Activated naive CD8-positive, alpha-beta T cell treated with anti-CD3 and anti-CD28 coated beads, Interleukin-2, amount 10 ng/mL, durations not matched to agents 7 days and 5 days (primary cell): Measurements from ENCODE around the gene CDH13. TPM values are rescaled to one million over a fixed set of nuclear protein-coding genes. Genes with fewer than 3 reads are reported as not detected.

Experiments
- ATAC-seq: fragments of 150-1000 bp; cut with Tn5 transposase; one replicate; pipeline ENCODE4 v1.10.0; 2021; ENCODE audit warnings: low read depth, moderate library complexity
- POLR2A ChIA-PET: fragments of 350-600 bp; sonication (Branson Sonifier 250); formaldehyde crosslinking; loops from one replicate; lab custom pipeline; 2021; ENCODE audit warnings: antibody characterized with exemption; lab: Charles Lee
- DNase-seq: peaks from one replicate; pipeline ENCODE4 v3.0.0; 2021
- H3K27ac Mint-ChIP-seq: one replicate; pipeline ENCODE4 v1.8.0; 2022; ENCODE audit warnings: mild to moderate bottlenecking, mixed read lengths
- H3K27me3 Mint-ChIP-seq: one replicate; pipeline ENCODE4 v1.8.0; 2022; ENCODE audit warnings: mild to moderate bottlenecking, moderate library complexity, mixed read lengths
- H3K36me3 Mint-ChIP-seq: one replicate; pipeline ENCODE4 v1.8.0; 2021; ENCODE audit warnings: mild to moderate bottlenecking, mixed read lengths
- H3K4me1 Mint-ChIP-seq: one replicate; pipeline ENCODE4 v1.8.0; 2021; ENCODE audit warnings: mixed read lengths
- H3K4me3 Mint-ChIP-seq: one replicate; pipeline ENCODE4 v1.8.0; 2022; ENCODE audit warnings: mild to moderate bottlenecking, moderate library complexity, mixed read lengths
- H3K9me3 Mint-ChIP-seq: one replicate; pipeline ENCODE4 v1.8.0; 2021; ENCODE audit warnings: mixed read lengths
- total RNA-seq, 2 experiments: library from RNA; stranded (reverse); gene quantifications; one replicate each; pipeline ENCODE4 v1.2.3, GENCODE V29; 2021

CDH13 gene
- total RNA-seq, 2 experiments from 2014 or later = not detected

GRCh38 chr16:83520596-83520995 is 893.8 kb downstream of the CDH13 start:
- ATAC-seq = no peak
- Mint-ChIP-seq H3K9me3 (peaks cover 1% of the 10 kb centered on the region), H3K27ac (no peak overlapping the region), H3K4me3 (no peak overlapping the region), H3K4me1 (no peaks in the 10 kb centered on the region), H3K36me3 (no peaks in the 10 kb centered on the region), H3K27me3 (no peaks in the 10 kb centered on the region)
- POLR2A ChIA-PET = no interaction called here
- DNase-seq = no peak

- Mint-ChIP-seq H3K4me3 (no peak overlapping the region), H3K9me3 (peaks cover 2% of the 10 kb centered on the region), H3K27ac (no peak overlapping the region), H3K27me3 (no peaks in the 10 kb centered on the region), H3K4me1 (no peaks in the 10 kb centered on the region), H3K36me3 (no peaks in the 10 kb centered on the region)
- POLR2A ChIA-PET = no interaction called here
- DNase-seq (no peak), ATAC-seq (no peak)
These were observed 903.5 kb downstream of the CDH13 start for GRCh38 chr16:83530293-83530692.

GRCh38 chr16:83532634-83533033 is 905.9 kb downstream of the CDH13 start:
- Mint-ChIP-seq H3K4me1 (no peaks in the 10 kb centered on the region), H3K27ac (no peak overlapping the region), H3K36me3 (no peaks in the 10 kb centered on the region), H3K9me3 (peaks cover 4% of the 10 kb centered on the region), H3K27me3 (no peaks in the 10 kb centered on the region), H3K4me3 (no peak overlapping the region)
- POLR2A ChIA-PET = no interaction called here
- no peak for ATAC-seq
- no peak for DNase-seq

GRCh38 chr16:83533193-83533592 is 906.4 kb downstream of the CDH13 start:
- H3K36me3 Mint-ChIP-seq = no peaks in the 10 kb centered on the region
- no peaks in the 10 kb centered on the region for H3K4me1 Mint-ChIP-seq
- DNase-seq (no peak), ATAC-seq (no peak)
- POLR2A ChIA-PET = no interaction called here
- H3K27me3 Mint-ChIP-seq = no peaks in the 10 kb centered on the region
- peaks cover 5% of the 10 kb centered on the region for H3K9me3 Mint-ChIP-seq
- no peak overlapping the region for H3K4me3 Mint-ChIP-seq
- no peak overlapping the region for H3K27ac Mint-ChIP-seq

- Mint-ChIP-seq H3K27me3 (no peaks in the 10 kb centered on the region), H3K36me3 (no peaks in the 10 kb centered on the region), H3K4me3 (no peak overlapping the region), H3K27ac (no peak overlapping the region), H3K9me3 (peaks cover 8% of the 10 kb centered on the region), H3K4me1 (no peaks in the 10 kb centered on the region)
- DNase-seq (no peak), ATAC-seq (no peak)
- POLR2A ChIA-PET = no interaction called here
These were observed 911.9 kb downstream of the CDH13 start for GRCh38 chr16:83538707-83539106.

GRCh38 chr16:83539736-83540490 is 913.1 kb downstream of the CDH13 start:
- Mint-ChIP-seq H3K27me3 (no peaks in the 10 kb centered on the region), H3K9me3 (peaks cover 8% of the 10 kb centered on the region), H3K36me3 (no peaks in the 10 kb centered on the region), H3K27ac (no peak overlapping the region), H3K4me1 (no peaks in the 10 kb centered on the region), H3K4me3 (no peak overlapping the region)
- POLR2A ChIA-PET = no interaction called here
- no peak for ATAC-seq
- DNase-seq = no peak

- Mint-ChIP-seq H3K27ac (no peak overlapping the region), H3K9me3 (peaks cover 4% of the 10 kb centered on the region), H3K27me3 (no peaks in the 10 kb centered on the region), H3K4me1 (no peaks in the 10 kb centered on the region), H3K36me3 (no peaks in the 10 kb centered on the region), H3K4me3 (no peak overlapping the region)
- POLR2A ChIA-PET = interaction anchor here (0.6 kb wide), 1 partner anchor 37 kb away, joined by 3 read pairs; no protein-coding TSS in a partner anchor
- DNase-seq = no peak
- ATAC-seq = no peak
These were observed 914.5 kb downstream of the CDH13 start for GRCh38 chr16:83541231-83541630.

GRCh38 chr16:83542491-83542890 is 915.7 kb downstream of the CDH13 start:
- DNase-seq (no peak), ATAC-seq (no peak)
- H3K27me3 Mint-ChIP-seq = no peaks in the 10 kb centered on the region
- no peak overlapping the region for H3K27ac Mint-ChIP-seq
- H3K9me3 Mint-ChIP-seq = peaks cover 5% of the 10 kb centered on the region
- no peaks in the 10 kb centered on the region for H3K4me1 Mint-ChIP-seq
- no peak overlapping the region for H3K4me3 Mint-ChIP-seq
- POLR2A ChIA-PET = no interaction called here
- H3K36me3 Mint-ChIP-seq = no peaks in the 10 kb centered on the region

- Mint-ChIP-seq H3K27ac (no peak overlapping the region), H3K27me3 (no peaks in the 10 kb centered on the region), H3K9me3 (peaks cover 7% of the 10 kb centered on the region), H3K4me3 (no peak overlapping the region), H3K36me3 (no peaks in the 10 kb centered on the region), H3K4me1 (no peaks in the 10 kb centered on the region)
- DNase-seq (no peak), ATAC-seq (no peak)
- POLR2A ChIA-PET = no interaction called here
These were observed 922.8 kb downstream of the CDH13 start for GRCh38 chr16:83549316-83550182.

- H3K27me3 Mint-ChIP-seq = no peaks in the 10 kb centered on the region
- POLR2A ChIA-PET = no interaction called here
- DNase-seq = no peak
- no peaks in the 10 kb centered on the region for H3K4me1 Mint-ChIP-seq
- H3K9me3 Mint-ChIP-seq = peaks cover 7% of the 10 kb centered on the region
- no peak for ATAC-seq
- no peak overlapping the region for H3K27ac Mint-ChIP-seq
- no peaks in the 10 kb centered on the region for H3K36me3 Mint-ChIP-seq
- H3K4me3 Mint-ChIP-seq = no peak overlapping the region
These were observed 923.4 kb downstream of the CDH13 start for GRCh38 chr16:83550183-83550569.

GRCh38 chr16:83552228-83552627 is 925.5 kb downstream of the CDH13 start:
- POLR2A ChIA-PET = no interaction called here
- H3K4me3 Mint-ChIP-seq = no peak overlapping the region
- no peaks in the 10 kb centered on the region for H3K4me1 Mint-ChIP-seq
- no peak overlapping the region for H3K27ac Mint-ChIP-seq
- H3K9me3 Mint-ChIP-seq = peaks cover 7% of the 10 kb centered on the region
- no peaks in the 10 kb centered on the region for H3K36me3 Mint-ChIP-seq
- no peaks in the 10 kb centered on the region for H3K27me3 Mint-ChIP-seq
- DNase-seq (no peak), ATAC-seq (no peak)

- Mint-ChIP-seq H3K4me1 (no peaks in the 10 kb centered on the region), H3K4me3 (no peak overlapping the region), H3K27ac (no peak overlapping the region), H3K36me3 (no peaks in the 10 kb centered on the region), H3K9me3 (peaks cover 4% of the 10 kb centered on the region), H3K27me3 (no peaks in the 10 kb centered on the region)
- POLR2A ChIA-PET = no interaction called here
- no peak for DNase-seq
- no peak for ATAC-seq
These were observed 926.2 kb downstream of the CDH13 start for GRCh38 chr16:83552930-83553329.

GRCh38 chr16:83554096-83554495 is 927.3 kb downstream of the CDH13 start:
- POLR2A ChIA-PET = no interaction called here
- H3K27me3 Mint-ChIP-seq = no peaks in the 10 kb centered on the region
- H3K4me3 Mint-ChIP-seq = no peak overlapping the region
- DNase-seq = no peak
- no peak overlapping the region for H3K27ac Mint-ChIP-seq
- ATAC-seq = no peak
- no peaks in the 10 kb centered on the region for H3K36me3 Mint-ChIP-seq
- no peaks in the 10 kb centered on the region for H3K4me1 Mint-ChIP-seq
- H3K9me3 Mint-ChIP-seq = peaks cover 4% of the 10 kb centered on the region

GRCh38 chr16:83554540-83554939 is 927.8 kb downstream of the CDH13 start:
- POLR2A ChIA-PET = no interaction called here
- H3K27ac Mint-ChIP-seq = no peak overlapping the region
- DNase-seq (no peak), ATAC-seq (no peak)
- H3K4me3 Mint-ChIP-seq = no peak overlapping the region
- H3K36me3 Mint-ChIP-seq = no peaks in the 10 kb centered on the region
- no peaks in the 10 kb centered on the region for H3K4me1 Mint-ChIP-seq
- H3K27me3 Mint-ChIP-seq = no peaks in the 10 kb centered on the region
- peaks cover 4% of the 10 kb centered on the region for H3K9me3 Mint-ChIP-seq
